ENCODE results near the gene PMP22.
"Not testable (repeated sequence)": the region's sequence is repeated elsewhere in the genome, so short reads cannot be mapped to it uniquely, and the experiment has no call there.

The PMP22 gene

DNA sequence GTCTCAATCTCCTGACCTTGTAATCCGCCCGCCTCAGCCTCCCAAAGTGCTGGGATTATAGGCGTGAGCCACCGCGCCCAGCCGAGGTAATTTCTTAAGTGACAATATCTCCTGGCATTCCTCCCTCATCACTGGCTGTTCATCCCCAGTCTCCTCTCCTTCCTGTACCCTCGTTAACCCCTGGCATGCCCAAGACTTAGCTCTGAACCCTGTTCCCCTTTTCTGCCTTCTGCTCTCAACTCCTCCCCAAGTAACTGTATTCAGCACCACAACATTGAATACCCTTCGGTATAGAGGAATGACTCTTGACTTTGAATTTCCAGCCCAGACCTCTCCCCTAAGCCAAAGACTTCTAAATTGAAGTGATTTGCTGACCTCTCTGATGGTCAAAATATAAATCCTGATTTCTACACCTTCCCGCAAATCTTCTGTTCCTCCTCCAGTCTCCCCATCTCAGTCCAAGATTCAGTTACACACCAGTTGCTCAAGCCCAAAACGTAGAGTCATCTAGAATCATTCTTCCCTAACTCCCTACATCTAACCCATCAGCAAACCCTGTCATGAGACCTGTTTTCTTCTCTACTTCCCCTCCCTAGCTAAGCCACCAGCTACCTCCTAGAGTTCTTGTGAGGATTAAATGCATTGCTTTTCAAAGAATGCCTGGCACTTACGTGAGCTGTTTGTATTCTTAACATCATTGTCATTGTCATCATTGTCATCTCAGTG is 14.8 kb downstream of the PMP22 start:
- no peak for DNase-seq

DNA sequence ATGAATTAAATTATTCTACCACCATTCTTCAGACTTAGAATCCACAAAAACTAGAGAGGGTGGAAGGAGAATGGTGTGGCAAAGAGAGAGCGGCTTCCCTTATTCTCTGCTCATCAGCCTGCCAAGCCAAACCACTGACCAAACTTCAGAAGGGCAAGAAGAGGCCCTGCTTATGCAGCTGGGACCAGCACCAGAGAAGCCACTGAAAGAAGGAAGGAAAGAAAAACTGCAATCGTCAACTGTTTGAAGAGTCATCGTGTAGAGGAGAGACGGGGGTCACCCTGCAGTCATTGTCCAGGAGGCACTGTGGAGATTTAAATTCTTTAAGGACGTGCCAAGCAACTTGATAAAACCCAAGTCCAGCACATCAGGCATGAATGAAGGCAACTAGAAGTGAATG is 15.6 kb downstream of the PMP22 start:
- no peak for DNase-seq

DNA sequence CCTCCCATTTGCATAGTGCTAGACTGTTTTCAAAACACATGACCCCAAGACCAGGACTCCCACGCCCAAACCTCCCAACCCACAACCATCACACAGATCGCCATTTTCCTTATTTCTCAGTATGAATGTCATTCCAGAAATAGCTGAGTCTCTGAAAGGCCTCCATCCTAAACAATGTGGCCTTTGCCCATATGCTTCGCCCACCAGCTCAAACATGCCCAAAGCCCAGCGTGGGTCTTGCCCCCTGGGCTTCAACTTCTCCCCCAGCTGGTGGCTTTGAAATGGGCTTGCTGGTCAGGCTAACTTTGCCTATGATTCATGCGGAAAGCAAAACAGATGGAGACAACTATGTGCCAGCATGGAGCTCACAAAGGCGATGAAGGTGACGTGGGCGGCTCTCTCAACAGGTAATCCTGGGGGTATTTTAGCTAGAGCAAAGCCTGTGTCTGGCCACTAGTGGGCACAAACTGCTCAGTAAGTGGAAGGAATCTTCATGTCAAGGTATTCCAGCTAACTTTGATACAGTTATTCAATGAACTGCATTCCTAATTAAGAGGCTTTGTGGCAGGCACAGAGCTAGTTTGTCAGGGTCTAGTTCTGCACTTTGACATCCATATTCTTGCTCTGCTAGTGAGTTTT is 17.1 kb downstream of the PMP22 start:
- no peak for DNase-seq

DNA sequence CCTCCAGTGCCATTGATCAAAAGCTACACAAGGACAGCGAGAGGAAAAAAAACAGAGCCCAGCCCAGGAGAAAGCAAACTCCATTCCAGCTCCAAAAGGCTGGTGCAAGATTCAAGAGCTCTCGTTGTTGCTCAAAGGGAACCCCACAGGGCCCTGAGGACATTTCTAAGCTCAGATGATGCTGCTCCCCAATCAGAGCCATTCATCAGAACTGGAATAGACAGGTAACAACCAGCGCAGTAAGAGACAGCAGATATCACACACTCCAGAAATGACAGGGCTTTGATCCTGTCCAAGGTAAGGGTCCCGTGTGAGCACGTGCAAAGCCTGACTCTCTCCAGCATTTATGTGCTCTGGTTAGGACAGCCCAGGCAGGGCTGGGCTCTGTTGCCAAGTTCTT is 20.1 kb downstream of the PMP22 start:
- DNase-seq: no peak

DNA sequence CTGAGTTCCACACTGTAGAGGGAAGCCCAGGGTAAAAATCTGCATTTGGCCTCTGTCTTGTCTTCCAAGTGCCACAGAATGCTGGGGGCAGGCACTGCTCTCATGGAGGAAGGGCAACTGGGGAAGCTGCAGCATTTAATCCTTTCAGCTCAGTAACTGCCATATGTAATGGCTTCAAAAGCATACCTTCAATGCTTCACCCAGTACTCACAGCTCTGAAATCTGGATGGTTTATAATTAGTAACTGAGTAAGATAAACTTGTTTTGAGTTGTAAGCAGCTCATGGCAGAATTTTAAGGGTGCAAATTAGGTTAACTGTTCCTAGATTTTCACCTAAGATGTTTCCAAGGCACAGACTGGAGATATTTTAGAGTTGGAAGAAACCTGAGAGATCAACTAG is 24.5 kb downstream of the PMP22 start:
- DNase-seq: no peak

DNA sequence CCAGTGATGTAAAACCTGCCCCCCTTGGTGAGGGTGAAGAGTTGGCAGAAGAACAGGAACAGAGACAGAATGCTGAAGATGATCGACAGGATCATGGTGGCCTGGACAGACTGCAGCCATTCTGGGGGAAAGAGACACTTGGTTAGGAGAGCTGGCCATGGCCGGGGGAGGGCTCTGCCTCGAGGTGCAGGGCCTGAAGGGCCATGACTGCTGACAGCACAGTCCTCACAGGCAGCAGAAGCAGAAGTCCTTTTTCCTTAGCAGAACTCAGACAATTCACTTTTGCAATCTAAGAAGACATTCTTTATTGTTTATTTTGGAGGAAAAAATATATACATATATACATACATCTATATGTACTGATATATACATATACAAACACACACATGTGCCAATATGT is 25.6 kb downstream of the PMP22 start:
- no peak for DNase-seq

DNA sequence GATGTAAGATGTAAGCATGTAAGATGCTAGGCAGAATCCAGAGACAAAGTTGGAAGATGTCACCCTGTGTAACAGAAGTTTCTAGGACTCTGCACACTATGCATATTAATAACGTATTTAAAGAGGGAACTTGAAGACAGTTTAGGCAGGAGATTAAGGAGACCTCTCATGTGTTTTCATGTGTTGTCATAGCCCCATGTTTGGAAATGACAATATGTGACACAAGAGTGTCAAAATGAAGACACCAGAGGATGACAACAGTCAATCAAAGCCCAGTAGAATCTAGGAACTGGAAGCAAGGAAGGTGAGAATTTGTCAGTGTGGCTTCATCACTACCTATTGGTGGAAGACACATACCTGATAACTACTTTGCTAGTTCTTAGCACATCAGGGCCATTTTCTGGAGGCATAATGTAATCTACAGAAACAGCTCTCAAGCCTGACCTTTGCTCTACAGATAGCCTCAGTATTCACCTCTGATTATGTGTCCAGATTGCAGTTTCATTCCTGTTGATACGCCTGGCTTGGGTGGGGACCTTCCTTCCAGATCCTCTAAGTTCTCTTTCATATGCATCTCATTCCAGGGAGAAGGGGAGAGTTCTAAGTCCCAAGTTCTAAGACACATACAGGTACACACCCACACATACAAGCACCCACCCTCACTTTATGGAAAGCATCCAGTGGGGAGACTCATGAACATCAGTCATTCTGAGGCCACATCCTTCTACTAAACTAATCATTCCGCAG is 26.3 kb downstream of the PMP22 start:
- no peak for DNase-seq

DNA sequence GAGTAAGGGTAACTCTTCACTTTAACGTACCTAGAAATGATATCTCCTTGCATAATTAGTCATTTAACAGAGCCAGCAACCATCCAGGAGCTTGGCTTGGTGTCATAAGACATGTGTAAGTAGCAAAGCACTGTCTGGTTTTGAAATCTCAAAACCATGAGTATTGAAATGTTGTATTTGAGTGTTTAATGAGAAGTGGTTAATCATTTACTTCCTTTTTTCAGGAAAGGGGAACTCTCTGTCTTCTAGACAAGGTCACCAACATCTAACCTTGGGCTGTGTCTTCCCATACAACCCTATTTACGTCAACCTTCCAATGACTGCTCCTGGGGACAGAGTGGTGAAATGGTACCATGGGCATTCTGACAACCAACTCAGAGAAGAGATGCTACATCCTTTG is 27.1 kb downstream of the PMP22 start:
- no peak for DNase-seq

DNA sequence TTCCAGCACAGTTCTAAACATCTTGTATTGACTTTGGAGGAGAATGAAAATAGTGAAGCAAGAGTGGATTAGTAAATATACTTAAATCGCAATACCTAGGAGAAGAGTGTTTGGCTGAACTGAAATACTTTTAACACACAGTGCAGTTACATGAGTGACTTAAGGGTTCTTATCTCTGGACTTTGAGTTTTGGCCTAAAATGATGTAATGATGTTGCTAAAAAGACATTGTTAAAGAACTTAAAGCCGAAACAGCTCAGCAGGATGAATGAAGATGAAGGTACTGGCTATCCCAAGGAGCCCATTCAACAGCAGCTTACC is 28.1 kb downstream of the PMP22 start:
- DNase-seq: no peak

DNA sequence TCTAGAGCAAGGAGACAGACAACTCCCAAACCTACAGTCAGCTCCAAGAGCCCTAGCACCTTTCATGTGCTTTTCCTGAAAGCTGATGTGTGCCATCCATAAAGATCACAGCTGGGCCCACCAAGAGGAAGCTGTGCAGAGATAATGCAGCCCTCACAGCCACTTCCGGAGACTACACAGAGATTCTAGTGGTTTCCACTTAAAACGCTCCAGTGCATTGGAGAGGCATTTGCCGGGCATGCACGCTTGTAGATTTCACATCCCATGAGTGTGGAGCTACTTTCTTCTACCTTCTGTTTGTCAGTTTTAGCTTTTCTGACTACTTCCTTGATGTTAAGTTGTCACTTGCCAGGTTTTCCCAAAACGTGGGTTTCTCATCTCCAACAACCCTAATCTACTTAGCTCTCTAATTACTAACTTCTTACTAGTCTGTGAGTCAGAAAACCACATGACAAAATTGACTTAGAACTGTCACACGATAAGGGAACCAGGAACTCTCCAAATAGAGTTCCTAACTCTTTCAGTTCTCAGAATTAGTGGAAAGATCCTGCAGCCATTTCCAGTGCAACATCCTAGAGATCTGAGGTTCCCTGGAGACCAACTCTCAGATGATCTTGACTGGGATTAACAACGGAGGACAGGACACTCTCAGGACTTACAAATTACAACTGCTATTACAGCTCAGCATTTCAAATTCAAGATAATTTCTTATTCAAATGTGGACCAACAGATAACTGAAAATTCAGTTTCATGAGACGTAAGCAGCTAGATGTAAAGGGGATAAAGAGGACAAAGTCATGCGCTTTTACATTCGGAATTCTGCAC is 28.6 kb downstream of the PMP22 start:
- no peak for DNase-seq

DNA sequence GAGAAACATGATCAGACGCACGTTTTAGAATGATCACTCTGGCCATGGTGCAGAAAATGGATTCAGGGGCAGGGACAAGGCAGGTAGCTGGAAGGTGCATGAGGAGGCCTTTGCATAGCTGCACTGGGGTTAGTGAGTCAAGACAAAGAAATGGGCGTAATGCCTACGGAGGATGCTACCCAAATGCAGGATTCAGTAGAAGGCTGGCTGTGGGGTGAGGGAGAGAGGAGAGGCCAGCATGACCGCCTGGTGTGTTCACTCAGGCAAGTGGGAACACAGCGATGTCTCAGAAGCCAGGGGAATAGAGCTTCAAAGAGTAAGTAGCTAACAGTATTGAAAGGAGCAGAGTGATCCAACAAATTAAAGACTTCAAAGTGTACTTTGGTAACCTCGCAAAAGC is 31.2 kb downstream of the PMP22 start:
- no peak for DNase-seq

DNA sequence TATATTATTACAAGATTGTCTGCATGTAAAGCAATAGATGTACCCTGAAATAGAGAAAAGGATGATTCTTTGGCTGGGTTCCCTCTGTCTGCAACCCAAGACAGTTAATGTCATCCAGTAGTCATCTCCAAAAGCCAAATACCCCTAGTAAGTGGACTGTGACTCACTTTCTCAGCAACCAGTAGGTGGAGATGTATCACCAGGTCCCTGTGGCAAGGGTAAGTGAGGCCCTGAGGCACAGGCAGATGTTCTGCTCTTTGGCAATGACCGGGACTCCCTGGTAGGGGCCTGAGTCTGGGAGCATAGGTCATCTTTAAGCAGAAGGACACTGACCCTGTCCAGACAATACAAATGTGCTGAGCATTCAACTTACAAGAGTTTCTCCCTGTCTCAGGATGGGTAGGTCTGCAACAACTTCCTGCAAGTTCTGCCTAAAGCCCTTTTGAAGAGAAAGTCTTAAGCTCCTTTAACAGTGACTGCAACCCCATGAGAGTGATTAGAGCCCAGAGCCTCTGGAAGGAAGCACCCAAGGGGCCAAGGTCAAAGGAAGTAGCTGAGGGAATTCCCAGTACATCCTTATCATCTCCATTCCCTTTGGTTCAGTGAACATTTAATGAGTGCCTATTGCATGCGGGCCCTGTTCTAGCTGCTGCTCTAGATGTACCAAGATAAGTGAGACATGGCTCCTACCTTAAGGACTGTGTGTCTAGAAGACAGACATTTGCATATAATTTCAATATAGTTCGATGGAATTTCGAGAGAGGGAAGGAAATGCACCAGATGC is 31.9 kb downstream of the PMP22 start:
- no peak for DNase-seq

DNA sequence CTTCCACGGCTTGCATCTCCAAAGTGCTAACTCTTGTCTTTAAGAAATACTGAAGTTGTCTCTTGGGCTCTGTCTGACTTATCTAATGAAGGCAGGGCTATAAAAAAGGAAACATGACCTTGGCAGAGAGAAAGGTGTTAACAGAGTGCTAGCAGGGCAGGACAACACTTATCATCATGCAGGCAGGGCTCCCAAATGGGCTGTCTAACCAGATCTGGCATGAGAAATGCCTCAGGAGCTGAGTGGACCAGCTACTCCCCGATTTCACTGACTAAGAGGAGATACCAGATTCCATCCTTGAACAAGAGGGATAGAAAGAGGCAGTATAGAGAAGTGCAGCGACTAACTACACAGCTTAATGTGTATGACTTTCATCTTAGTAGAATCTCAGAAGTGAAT is 32.6 kb downstream of the PMP22 start:
- no peak for DNase-seq

DNA sequence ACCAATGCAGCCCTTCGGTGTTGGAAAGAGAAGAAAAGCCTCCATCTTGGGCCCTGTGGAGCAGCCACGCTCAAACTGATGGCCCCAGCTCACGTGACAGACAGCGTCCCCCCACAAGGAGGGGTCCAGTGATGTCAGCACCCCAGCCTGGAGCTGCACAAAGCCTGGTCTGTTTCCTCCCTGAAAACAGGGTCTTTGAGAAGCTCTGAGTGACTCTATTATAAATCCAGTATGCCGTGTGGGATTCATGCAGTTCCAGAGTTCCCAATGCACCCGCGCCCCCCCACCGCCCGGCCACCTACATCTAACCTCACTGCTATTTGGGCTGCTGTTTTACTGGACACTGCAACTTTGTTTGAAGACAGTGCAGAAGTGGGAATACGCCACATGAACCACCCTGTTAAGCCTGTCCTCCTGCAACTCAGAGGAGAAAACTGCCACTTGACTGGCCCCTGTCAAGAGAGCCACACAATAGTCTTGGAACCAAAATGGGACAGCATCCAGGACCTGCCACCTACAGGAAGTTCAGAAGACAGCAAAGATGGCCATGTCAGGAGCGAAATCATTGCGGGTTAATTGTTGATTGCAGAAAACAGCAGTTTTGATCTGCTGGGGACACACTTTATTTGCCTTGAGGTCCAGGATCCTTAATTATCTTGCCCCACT is 33.1 kb downstream of the PMP22 start:
- no peak for DNase-seq

DNA sequence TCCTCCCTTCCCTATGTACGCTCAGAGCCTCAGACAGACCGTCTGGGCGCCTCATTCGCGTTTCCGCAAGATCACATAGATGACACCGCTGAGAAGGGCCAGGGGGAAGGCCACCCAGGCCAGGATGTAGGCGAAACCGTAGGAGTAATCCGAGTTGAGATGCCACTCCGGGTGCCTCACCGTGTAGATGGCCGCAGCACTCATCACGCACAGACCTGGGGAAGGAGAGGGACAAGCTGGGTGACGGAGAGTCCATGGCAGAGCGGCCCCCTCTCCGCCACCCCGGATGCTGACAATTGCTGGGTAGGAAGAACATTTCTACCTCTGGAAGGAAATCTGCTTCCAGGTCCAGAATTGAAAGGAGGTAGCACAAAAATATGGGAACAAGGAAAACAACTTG is 34.3 kb downstream of the PMP22 start:
- no peak for DNase-seq

DNA sequence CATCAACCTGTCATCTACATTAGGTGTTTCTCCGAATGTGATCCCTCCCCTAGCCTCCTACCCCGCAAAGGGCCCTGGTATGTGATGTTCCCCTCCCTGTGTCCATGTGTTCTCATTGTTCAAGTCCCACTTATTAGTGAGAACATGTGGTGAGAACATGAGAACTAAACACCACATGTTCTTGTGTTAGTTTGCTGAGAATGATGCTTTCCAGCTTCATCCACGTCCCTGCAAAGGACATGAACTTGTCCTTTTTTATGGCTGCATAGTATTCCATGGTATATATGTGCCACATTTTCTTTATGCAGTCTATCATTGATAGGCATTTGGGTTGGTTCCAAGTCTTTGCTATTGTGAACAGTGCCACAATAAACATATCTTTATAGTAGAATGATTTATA is 43.3 kb downstream of the PMP22 start:
- DNase-seq: not testable (repeated sequence)

DNA sequence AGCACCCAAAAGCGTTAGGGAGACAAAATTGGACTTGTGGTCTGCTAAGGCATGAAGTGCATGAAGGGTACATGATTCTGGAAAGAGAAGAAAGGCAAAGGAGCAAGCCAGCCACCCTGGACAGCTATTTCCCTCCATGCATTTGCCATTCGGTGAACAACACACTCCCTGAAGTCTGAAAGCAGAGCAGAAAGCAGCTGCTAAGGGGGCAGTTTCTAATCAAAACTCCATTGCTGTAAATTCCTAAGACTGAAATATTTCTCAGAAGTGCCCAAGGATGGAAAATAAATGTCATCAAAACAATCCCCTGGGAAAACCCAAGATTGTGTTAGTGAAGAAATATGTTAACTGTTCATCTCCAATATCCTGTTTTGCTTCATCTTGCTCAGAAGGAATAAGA is 44.3 kb downstream of the PMP22 start:
- no peak for DNase-seq

DNA sequence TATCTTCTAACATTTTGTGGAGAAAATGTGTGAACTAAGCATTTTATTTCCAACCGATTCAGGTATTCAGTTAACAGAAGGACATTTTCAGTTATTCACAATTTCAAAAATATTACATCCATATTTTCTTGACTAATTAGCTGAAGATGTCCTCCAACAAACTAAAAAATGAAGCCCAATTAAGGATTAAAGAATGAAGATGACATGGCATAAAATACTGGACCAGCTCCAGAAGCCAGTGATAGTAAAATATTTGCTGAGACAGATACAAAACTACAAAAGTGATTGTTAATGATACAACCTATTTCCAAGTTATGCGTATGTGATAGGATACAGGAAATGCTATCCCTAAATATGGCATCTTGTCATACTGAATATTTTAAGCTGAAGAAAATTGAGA is 48.6 kb downstream of the PMP22 start:
- DNase-seq: no peak

DNA sequence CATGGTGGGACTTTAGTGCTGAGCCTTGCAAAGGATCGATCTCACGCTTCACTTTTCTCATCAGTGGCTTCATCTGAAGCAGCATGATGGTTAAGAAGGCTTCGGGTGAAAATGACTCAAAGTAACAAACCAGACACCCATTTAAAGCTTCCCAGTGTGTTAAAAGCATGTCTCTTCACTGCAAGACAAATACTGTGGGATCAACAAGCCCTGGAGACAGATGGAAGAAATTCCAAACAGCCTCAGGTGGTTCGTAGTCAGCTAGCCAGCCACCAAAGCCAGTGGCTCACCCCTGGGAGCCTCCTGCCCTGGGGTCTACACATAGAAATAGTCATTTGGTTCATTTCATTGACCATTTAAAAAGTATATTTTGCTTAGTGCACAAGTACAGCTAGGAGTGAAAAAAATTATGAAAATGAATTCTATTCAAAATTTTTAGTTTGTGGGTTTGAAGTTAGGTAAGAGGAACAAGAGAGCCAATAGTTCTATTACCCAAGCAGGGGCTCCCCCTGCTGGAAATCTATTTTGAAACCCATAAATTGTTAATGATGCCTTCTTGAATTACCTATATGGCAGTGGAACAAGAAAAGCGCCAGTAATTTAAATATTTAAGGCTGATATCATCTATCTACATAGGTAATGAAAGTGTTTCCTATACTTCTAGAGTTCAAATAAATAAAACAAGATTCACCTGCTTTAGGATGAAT is 51.6 kb downstream of the PMP22 start:
- no peak for DNase-seq

DNA sequence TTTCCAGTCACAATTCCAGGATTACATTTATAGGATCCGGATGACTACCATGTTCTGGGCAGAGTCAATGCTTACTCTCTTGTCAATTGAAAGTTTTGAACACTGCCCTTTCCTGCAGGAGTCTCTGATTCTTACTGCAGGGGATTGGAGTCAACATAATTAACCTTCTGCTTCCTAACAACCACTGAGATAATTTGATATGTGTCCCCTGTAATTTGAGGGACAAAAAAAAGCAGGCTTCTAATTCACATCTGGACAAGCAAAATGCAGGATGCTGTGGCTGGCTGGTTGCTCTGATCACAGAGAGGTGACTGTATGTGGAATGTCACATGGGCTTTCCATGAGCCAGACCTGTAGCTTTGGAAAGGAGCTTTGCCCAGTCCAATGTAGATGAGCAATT is 54.9 kb downstream of the PMP22 start:
- DNase-seq: no peak

DNA sequence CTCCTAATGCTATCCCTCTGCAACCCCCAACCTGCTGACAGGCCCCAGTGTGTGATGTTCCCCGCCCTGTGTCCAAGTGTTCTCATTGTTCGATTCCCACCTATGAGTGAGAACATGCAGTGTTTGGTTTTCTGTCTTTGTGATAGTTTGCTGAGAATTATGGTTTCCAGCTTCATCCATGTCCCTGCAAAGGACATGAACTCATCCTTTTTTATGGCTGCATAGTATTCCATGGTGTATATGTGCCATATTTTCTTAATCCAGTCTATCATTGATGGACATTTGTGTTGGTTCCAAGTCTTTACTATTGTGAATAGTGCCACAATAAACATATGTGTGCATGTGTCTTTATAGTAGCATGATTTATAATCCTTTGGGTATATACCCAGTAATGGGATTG is 62.1 kb downstream of the PMP22 start:
- DNase-seq: not testable (repeated sequence)

Measured in activated CD4-positive, alpha-beta T cell treated with anti-CD3 and anti-CD28 coated beads for 1 hour (primary cell).